SU-DHL-6 (cell line): Measurements from ENCODE around the gene RTN4R.
"Not testable (repeated sequence)": the region's sequence is repeated elsewhere in the genome, so short reads cannot be mapped to it uniquely, and the experiment has no call there.

ENCODE experiments used
- CTCF ChIP-seq: fragments of 200-600 bp; sonication (generic); IDR thresholded peaks from one replicate; pipeline ENCODE4 v1.5.1; 2017; ENCODE audit warnings: antibody characterized with exemption, mild to moderate bottlenecking, low read length, moderate library complexity; ENCODE audit not compliant: insufficient read depth, poor library complexity, severe bottlenecking
- EZH2phosphoT487 ChIP-seq: fragments of 200-600 bp; sonication (generic), shearing (Covaris generic); conservative IDR thresholded peaks from 2 replicates; pipeline ENCODE4 v1.6.1; 2018; ENCODE audit warnings: mild to moderate bottlenecking, antibody characterized with exemption, low read length, moderate library complexity, mixed read lengths

- not testable (repeated sequence) for TF ChIP-seq CTCF, EZH2phosphoT487
Measured at GRCh38 chr22:20278726-20279490, 10.8 kb upstream of the RTN4R start.
